ENCODE measurements around the gene OR5B17. TPM values are rescaled to one million over a fixed set of nuclear protein-coding genes. Genes with fewer than 3 reads are reported as not detected.
"Not testable (repeated sequence)": the region's sequence is repeated elsewhere in the genome, so short reads cannot be mapped to it uniquely, and the experiment has no call there.

OR5B17 gene
- total RNA-seq (ENCODE audit: insufficient read depth, low replicate concordance), result 1.4 TPM

DNA sequence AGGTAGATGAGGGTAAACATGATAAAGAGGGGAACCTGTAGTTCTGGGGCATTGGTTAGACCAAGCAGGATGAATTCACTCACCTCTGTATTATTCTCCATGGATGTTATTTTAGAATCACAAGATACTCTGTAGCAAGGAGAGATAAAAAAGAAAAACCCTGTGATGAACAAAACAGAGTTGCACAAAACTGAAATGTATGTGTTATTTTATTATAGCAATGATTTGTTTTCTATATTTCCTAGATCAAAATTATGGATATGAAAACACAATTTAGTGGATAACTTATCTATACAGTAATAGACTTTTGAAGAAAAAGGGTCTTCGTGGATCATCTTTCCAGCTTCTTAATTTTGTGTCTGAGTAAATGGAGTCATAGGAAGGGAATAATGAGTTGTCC is at the start of gene OR5B17:
Gene OR5B17 (minus strand): TSS at position 101 of the 400 bp plus-strand sequence. CDS start 0 bp downstream, at position 101.
- no peak for DNase-seq (ENCODE audit: low spot score)

- no peak for DNase-seq (ENCODE audit: low spot score)
These were observed 47.9 kb upstream of the OR5B17 start, which contains the start of gene OR5B3 for GRCh38 chr11:58406774-58407173. OR5B3 (minus strand) TSS chr11:58406874; CDS start chr11:58403409, 3,465 bp downstream.

GRCh38 chr11:58399622-58400021 is 40.8 kb upstream of the OR5B17 start:
- not testable (repeated sequence) for DNase-seq (ENCODE audit: low spot score)

GRCh38 chr11:58395581-58395980 is 36.7 kb upstream of the OR5B17 start:
- no peak for DNase-seq (ENCODE audit: low spot score)

GRCh38 chr11:58394195-58394594 is 35.3 kb upstream of the OR5B17 start:
- peak; percentile 6 for DNase-seq (ENCODE audit: low spot score)

DNA sequence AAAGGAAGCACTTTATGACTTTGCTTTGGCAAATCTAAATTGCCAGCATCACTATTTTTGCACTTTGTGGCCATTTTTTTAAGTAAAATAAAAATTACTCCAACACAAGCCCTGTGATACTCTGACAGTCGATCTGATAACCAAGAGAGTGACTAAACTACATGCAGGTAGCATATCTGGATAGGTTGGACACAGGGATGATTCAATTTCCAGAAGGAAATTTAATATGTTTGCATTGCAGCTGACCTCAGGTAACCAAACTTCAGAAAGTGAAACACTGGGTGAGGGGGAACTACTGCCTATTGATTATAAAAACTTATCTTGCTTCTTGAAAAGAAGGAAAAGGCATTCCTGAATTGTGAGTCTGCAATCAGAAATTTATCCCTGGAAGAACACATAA is 33.9 kb upstream of the OR5B17 start:
- no peak for DNase-seq (ENCODE audit: low spot score)

GRCh38 chr11:58391879-58392278 is 33.0 kb upstream of the OR5B17 start:
- DNase-seq (ENCODE audit: low spot score), result no peak

DNA sequence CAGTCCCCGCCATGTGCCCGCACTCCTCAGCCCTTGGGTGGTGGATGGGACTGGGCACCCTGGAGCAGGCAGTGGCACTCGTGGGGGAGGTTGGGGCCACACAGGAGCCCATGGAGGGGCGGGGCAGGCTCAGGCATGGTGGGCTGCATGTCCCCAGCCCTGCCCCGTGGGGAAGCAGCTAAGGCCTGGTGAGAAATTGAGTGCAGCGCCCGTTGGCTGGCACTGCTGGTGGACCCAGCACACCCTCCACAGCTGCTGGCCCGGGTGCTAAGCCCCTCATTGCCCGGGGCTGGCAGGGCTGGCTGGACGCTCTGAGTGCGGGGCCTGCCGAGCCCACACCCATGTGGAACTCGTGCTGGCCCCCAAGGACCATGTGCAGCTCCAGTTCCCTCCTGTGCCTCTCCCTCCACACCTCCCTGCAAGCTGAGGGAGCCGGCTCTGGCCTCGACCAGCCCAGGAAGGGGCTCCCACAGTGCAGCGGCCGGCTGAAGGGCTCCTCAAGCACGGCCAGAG is 31.7 kb upstream of the OR5B17 start:
- no peak for DNase-seq (ENCODE audit: low spot score)

DNA sequence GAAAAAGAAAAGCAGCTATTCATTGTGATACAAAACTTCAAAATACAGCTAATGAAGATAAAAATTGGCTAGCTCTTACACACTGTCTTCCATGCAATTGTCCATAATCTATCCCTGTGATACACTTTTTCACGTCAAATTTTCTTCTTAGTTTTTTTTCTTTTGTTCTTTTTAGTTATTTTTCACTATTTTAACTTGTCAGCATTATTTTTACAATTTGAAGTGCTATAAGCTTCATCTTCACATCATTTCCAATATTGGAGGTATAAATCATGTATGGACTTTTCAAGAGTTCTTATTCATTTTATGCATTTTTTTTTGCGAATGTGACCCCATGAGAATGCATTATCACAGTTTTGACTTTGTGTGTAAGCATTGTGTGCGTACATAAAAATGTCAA is 4.1 kb downstream of the OR5B17 start:
- no peak for DNase-seq (ENCODE audit: low spot score)

GRCh38 chr11:58345204-58345603 is 13.7 kb downstream of the OR5B17 start:
- DNase-seq (ENCODE audit: low spot score), result no peak

- no peak for DNase-seq (ENCODE audit: low spot score)
These were observed 24.2 kb downstream of the OR5B17 start for GRCh38 chr11:58334708-58335107.

DNA sequence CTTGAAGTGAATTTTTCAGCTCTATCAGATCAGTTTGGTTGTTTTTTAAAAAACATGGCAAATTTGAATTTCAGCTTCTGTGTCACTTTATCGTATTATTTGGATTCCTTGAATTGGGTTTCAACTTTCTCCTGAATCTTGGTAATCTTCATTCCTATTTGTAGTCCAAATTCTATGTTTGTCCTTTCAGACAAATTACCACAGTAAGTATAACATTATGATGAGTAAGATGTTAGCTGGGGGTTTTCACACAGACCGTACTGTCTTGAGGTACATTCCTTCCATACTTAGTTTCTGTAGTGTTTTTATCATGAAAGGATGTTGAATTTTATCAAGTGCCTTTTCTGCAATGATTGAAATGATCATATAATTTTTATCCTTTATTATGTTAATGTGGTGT is 28.0 kb downstream of the OR5B17 start:
- DNase-seq (ENCODE audit: low spot score), result no peak

- no peak for DNase-seq (ENCODE audit: low spot score)
These were observed 40.3 kb downstream of the OR5B17 start for GRCh38 chr11:58318532-58318931.

DNA sequence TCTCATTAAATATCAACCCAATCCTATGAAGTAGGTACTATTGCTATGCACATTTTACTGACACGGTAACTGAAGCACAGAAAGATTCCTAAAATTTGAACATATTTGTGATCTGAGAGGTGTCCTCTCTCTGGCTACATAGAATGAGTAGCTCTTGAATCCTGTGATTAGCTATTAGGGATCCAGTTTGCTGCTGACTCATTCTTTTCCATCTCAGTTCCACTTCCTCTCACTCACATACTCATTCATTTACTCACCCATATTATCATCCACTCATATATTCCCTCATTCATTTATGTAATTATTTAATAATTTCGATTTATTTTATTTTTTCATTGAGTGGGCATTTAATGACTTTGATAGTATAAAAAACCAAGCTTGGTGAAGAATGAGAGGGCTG is 42.7 kb downstream of the OR5B17 start:
- DNase-seq (ENCODE audit: low spot score), result no peak

Other genes starting within 250 kb of the OR5B17 start
- gene OR9I1, start 233.5 kb downstream of the OR5B17 start, total RNA-seq (ENCODE audit: insufficient read depth, low replicate concordance), result 1.4 TPM
- 0.96 TPM for gene OR9Q2, start 170.0 kb downstream of the OR5B17 start, total RNA-seq (ENCODE audit: insufficient read depth, low replicate concordance)
- not detected for gene OR1S2, start 154.9 kb downstream of the OR5B17 start, total RNA-seq (ENCODE audit: insufficient read depth, low replicate concordance)
- gene OR1S1, start 146.3 kb downstream of the OR5B17 start, total RNA-seq (ENCODE audit: insufficient read depth, low replicate concordance), result not detected
- gene OR10Q1, start 130.2 kb downstream of the OR5B17 start, total RNA-seq (ENCODE audit: insufficient read depth, low replicate concordance), result 0.72 TPM
- not detected for gene OR10W1, start 90.8 kb downstream of the OR5B17 start, total RNA-seq (ENCODE audit: insufficient read depth, low replicate concordance)
- gene OR5B3, start 47.8 kb upstream of the OR5B17 start, total RNA-seq (ENCODE audit: insufficient read depth, low replicate concordance), result not detected
- gene OR5B2, start 69.1 kb upstream of the OR5B17 start, total RNA-seq (ENCODE audit: insufficient read depth, low replicate concordance), result 3.9 TPM
- 1.4 TPM for gene OR5B12, start 83.2 kb upstream of the OR5B17 start, total RNA-seq (ENCODE audit: insufficient read depth, low replicate concordance)
- not detected for gene OR5B21, start 149.0 kb upstream of the OR5B17 start, total RNA-seq (ENCODE audit: insufficient read depth, low replicate concordance)
- gene LPXN, start 216.8 kb upstream of the OR5B17 start, total RNA-seq (ENCODE audit: insufficient read depth, low replicate concordance), result 5.3 TPM
- 36.8 TPM for gene ZFP91, start 220.0 kb upstream of the OR5B17 start, total RNA-seq (ENCODE audit: insufficient read depth, low replicate concordance)